GM12874 (cell line): ENCODE data around the gene TUBB3.

Experiments used
- TF ChIP-seq, protein P1 (sequence below): IDR thresholded peaks from 2 replicates; pipeline ENCODE4 v1.5.1; 2011; ENCODE audit warnings: low read depth, mild to moderate bottlenecking, control low read depth, low read length, moderate library complexity; ENCODE audit not compliant: insufficient read depth

TUBB3 gene

DNA sequence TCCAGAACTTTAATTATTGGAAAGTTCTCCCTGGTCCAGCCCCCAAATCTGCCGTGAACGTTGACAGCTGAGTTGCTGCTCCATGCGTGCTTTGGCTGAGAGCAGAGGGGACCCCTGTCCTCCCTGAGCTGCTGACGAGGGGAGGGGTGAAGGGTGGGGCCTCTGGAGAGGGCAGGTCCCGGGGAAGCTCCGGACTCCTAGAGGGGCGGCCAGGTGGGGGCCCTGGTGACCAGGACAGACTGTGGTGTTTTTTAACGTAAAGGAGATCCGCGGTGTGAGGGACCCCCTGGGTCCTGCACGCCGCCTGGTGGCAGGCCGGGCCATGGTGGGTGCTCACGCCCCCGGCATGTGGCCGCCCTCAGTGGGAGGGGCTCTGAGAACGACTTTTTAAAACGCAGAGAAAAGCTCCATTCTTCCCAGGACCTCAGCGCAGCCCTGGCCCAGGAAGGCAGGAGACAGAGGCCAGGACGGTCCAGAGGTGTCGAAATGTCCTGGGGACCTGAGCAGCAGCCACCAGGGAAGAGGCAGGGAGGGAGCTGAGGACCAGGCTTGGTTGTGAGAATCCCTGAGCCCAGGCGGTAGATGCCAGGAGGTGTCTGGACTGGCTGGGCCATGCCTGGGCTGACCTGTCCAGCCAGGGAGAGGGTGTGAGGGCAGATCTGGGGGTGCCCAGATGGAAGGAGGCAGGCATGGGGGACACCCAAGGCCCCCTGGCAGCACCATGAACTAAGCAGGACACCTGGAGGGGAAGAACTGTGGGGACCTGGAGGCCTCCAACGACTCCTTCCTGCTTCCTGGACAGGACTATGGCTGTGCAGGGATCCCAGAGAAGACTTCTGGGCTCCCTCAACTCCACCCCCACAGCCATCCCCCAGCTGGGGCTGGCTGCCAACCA, 4.4 kb upstream of the TUBB3 start, which contains the start of gene MC1R:
Gene MC1R (plus strand): TSS at position 410 of the 895 bp plus-strand sequence. CDS start 397 bp downstream, at position 807.
- TF ChIP-seq, protein P1, sequence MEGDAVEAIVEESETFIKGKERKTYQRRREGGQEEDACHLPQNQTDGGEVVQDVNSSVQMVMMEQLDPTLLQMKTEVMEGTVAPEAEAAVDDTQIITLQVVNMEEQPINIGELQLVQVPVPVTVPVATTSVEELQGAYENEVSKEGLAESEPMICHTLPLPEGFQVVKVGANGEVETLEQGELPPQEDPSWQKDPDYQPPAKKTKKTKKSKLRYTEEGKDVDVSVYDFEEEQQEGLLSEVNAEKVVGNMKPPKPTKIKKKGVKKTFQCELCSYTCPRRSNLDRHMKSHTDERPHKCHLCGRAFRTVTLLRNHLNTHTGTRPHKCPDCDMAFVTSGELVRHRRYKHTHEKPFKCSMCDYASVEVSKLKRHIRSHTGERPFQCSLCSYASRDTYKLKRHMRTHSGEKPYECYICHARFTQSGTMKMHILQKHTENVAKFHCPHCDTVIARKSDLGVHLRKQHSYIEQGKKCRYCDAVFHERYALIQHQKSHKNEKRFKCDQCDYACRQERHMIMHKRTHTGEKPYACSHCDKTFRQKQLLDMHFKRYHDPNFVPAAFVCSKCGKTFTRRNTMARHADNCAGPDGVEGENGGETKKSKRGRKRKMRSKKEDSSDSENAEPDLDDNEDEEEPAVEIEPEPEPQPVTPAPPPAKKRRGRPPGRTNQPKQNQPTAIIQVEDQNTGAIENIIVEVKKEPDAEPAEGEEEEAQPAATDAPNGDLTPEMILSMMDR: peak; percentile 81

DNA sequence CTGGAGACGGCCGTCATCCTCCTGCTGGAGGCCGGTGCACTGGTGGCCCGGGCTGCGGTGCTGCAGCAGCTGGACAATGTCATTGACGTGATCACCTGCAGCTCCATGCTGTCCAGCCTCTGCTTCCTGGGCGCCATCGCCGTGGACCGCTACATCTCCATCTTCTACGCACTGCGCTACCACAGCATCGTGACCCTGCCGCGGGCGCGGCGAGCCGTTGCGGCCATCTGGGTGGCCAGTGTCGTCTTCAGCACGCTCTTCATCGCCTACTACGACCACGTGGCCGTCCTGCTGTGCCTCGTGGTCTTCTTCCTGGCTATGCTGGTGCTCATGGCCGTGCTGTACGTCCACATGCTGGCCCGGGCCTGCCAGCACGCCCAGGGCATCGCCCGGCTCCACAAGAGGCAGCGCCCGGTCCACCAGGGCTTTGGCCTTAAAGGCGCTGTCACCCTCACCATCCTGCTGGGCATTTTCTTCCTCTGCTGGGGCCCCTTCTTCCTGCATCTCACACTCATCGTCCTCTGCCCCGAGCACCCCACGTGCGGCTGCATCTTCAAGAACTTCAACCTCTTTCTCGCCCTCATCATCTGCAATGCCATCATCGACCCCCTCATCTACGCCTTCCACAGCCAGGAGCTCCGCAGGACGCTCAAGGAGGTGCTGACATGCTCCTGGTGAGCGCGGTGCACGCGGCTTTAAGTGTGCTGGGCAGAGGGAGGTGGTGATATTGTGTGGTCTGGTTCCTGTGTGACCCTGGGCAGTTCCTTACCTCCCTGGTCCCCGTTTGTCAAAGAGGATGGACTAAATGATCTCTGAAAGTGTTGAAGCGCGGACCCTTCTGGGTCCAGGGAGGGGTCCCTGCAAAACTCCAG, 3.4 kb upstream of the TUBB3 start:
- TF ChIP-seq, protein P1: no peak

DNA sequence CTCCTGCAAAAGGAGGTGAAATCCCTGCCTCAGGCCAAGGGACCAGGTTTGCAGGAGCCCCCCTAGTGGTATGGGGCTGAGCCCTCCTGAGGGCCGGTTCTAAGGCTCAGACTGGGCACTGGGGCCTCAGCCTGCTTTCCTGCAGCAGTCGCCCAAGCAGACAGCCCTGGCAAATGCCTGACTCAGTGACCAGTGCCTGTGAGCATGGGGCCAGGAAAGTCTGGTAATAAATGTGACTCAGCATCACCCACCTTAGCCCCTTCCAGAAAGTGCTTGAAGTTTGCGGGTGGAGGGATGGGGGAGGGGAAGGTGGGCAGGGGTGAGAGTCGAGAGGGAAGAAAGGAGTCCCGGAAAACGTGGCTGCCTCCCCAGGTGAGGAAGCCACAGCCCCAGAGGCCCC, 2.4 kb upstream of the TUBB3 start:
- TF ChIP-seq, protein P1: no peak

DNA sequence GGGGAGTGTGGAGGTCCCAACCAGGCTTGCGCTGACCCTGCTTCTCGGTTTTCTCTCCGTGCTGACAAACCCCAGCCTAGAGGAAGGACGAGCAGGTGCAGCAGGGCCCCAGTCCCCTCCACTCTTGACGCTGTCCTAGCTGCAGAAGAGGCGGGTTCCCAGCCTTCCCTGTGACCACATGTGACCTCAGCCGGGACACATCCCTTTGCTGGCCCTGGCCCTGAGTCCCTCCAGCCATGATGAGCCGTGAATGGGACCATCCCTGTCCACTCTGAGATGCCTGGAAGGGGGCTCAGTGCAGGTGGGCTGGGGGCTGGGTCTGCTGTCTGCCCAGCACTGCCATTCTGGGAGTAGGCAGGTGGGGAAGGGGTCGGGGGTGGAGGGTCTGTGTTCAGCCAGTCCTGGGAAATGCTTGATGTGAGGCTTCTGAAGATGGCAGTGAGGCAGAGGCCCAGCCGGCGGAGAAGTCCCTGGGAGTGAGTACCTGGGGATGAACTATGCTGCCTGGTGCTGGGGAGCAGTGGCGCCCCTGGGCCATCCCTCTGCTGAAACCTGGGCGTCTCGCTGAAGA, 1.9 kb upstream of the TUBB3 start:
- TF ChIP-seq, protein P1: no peak

DNA sequence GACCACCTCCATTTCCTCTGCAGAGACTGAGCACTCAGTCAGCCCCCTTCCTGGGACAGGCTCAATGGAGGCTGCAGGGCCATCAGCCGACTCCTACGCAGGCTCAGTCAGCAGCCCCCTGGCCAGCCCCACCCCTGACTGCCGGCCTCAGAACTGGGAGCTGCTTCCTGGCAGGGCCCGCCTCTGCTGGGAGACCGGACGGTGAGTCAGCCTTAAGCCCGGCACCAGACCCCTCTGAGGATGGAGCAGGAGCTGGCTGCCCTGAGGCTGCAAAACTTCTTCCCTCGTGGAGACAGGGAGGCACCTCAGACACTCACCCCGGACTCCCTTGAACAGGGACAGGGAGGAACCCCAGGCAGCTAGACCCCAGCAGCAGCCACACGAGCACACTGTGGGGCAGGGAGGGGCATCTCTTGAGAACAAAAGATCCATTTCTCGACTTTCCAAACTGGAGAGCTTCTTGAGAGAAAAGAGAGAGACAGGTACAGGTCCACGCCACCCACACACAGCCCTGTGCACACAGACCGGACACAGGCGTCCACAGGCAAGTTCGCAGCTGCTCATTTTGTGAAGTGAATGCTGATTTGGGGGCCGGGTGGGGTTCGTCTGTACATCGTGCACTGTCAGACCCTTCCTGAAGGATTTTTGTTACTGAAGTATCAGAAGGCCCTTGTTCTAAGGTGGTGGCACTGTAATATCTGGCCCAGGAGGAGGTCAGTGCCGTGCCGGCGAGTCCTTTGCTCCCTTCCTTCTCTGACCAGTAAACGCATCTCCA, 1.3 kb upstream of the TUBB3 start:
- TF ChIP-seq, protein P1: no peak

DNA sequence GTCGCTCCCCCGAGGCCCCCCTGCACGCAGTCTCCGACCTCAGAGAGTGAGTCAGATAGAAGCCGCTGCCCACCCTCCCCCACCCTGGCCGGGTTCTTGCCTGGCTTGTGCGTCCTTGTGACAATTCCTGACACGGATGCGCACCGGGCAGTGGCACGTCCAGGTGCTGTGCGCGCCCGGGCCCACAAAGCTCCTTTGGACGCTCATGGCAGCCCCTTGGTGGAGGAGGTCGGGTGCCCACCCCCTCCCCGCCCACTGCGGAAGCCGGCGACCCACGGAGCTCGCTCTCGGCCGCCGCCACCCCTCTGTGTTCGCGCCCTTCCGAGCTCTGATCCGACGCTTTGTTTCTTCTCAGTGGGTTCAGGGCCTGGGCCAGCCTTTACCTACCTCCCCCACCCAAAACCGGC, 662 bp upstream of the TUBB3 start:
- TF ChIP-seq, protein P1: no peak
